HepG2 (cell line): ENCODE data around the gene GSAP. TPM values are rescaled to one million over a fixed set of nuclear protein-coding genes. Genes with fewer than 3 reads are reported as not detected.

Experiments used
- ATAC-seq: fragments of 200-7000 bp; cut with Tn5 transposase; 3 replicates; pipeline ENCODE4 v1.9.1; 2020; ENCODE audit warnings: mild to moderate bottlenecking, moderate library complexity
- BruUV-seq: library from RNA; stranded (reverse); fragments of 400-500 nt; replicated peaks from 2 replicates; lab custom pipeline; 2021; lab: Mats Ljungman, UMichigan
- CTCF ChIA-PET: fragments of 300-600 bp; formaldehyde crosslinking; extraction: SDS; loops from one replicate; lab custom pipeline; 2021; ENCODE audit warnings: low total read pairs, inconsistent platforms, low intra/inter-chr PET ratio; lab: Yijun Ruan, JAX
- POLR2A ChIA-PET: fragments of 350-600 bp; sonication (Branson Sonifier 250); formaldehyde crosslinking; loops from one replicate; lab custom pipeline; 2020; ENCODE audit warnings: antibody characterized with exemption, inconsistent platforms; lab: Yijun Ruan, JAX
- DNase-seq: peaks from one replicate; pipeline ENCODE4 v3.0.0-alpha.2; 2015; ENCODE audit warnings: low spot score
- FAIRE-seq: peaks from 3 replicates; lab custom pipeline; 2011; peaks lifted over from hg19 to GRCh38; lab: Jason Lieb, UNC
- H2AFZ ChIP-seq: one replicate; pipeline ENCODE4 v1.6.1; 2011; ENCODE audit warnings: low read length, inconsistent platforms
- H3K27ac ChIP-seq: fragments of 300-600 bp; 3 replicates; pipeline ENCODE4 v1.8.0; 2011; ENCODE audit warnings: mixed run types, mild to moderate bottlenecking, mixed read lengths, low read length, inconsistent platforms; ENCODE audit not compliant: insufficient read depth; ENCODE audit errors: extremely low read length
- H3K27me3 ChIP-seq, 2 experiments: fragments of 200-600 bp in 1 of 2; 2 replicates in 1 of 2; 3 replicates in 1 of 2; pipeline versions ENCODE4 v1.6.0 to v1.8.0; 2011; ENCODE audit warnings: low read length in 2 of 2, mild to moderate bottlenecking in 2 of 2, moderate library complexity in 2 of 2, inconsistent platforms in 1 of 2; ENCODE audit not compliant: insufficient read depth in 2 of 2, control insufficient read depth in 1 of 2
- H3K36me3 ChIP-seq, 2 experiments: fragments of 200-600 bp in 1 of 2; replicated peaks in 1 of 2; 2 replicates in 1 of 2; 3 replicates in 1 of 2; pipeline versions ENCODE4 v1.5.1 to v1.8.0; 2011; ENCODE audit warnings: low read length in 2 of 2, inconsistent platforms in 1 of 2; ENCODE audit not compliant: insufficient read depth in 2 of 2, control insufficient read depth in 1 of 2
- H3K4me1 ChIP-seq: 2 replicates; pipeline ENCODE4 v1.5.1; 2012; ENCODE audit warnings: low read length, inconsistent platforms; ENCODE audit not compliant: insufficient read depth
- H3K4me2 ChIP-seq: 2 replicates; pipeline ENCODE4 v1.6.0; 2011; ENCODE audit warnings: low read depth, low read length, inconsistent platforms
- H3K4me3 ChIP-seq, 3 experiments: fragments of 200-600 bp in 1 of 3; sonication (generic), shearing (Covaris generic) in 1 of 3; replicated peaks in 1 of 3; 2 replicates each; pipeline ENCODE4 v1.5.1; 2011 to 2016; ENCODE audit warnings: low read length in 3 of 3, inconsistent platforms in 2 of 3, low read depth in 2 of 3, mild to moderate bottlenecking in 2 of 3, control low read depth in 1 of 3, mixed read lengths in 1 of 3; ENCODE audit not compliant: insufficient read depth in 1 of 3
- H3K79me2 ChIP-seq: one replicate; pipeline ENCODE4 v1.6.1; 2011; ENCODE audit warnings: low read length, inconsistent platforms; ENCODE audit not compliant: insufficient read depth
- H3K9ac ChIP-seq: 2 replicates; pipeline ENCODE4 v1.6.0; 2011; ENCODE audit warnings: mild to moderate bottlenecking, low read depth, low read length, inconsistent platforms; ENCODE audit not compliant: insufficient read depth
- H3K9me3 ChIP-seq: 2 replicates; pipeline ENCODE4 v1.5.1; 2012; ENCODE audit warnings: mild to moderate bottlenecking, low read length
- H4K20me1 ChIP-seq: 2 replicates; pipeline ENCODE4 v1.6.0; 2011; ENCODE audit warnings: inconsistent platforms, mild to moderate bottlenecking, low read length, moderate library complexity; ENCODE audit not compliant: insufficient read depth
- DBP ChIP-seq: sonication (generic); formaldehyde crosslinking; IDR thresholded peaks from 2 replicates; pipeline ENCODE4 v1.4.0; 2020; ENCODE audit warnings: missing genetic modification reagents; ENCODE audit errors: not compliant biosample characterization
- GABPB1 ChIP-seq: IDR thresholded peaks from 2 replicates; pipeline ENCODE4 v1.6.1; 2016; ENCODE audit warnings: mild to moderate bottlenecking, missing genetic modification reagents, moderate library complexity, missing compliant biosample characterization
- HNF4G ChIP-seq, 2 experiments: sonication (generic) in 1 of 2; formaldehyde crosslinking in 1 of 2; IDR thresholded peaks; 2 replicates each; pipeline versions ENCODE4 v1.4.0 to v1.6.1; 2011 to 2020; ENCODE audit warnings: borderline replicate concordance in 2 of 2, low read depth in 2 of 2, mild to moderate bottlenecking in 2 of 2, low read length in 1 of 2, missing genetic modification reagents in 1 of 2, moderate library complexity in 1 of 2
- KDM4B ChIP-seq: sonication (generic); formaldehyde crosslinking; IDR thresholded peaks from 2 replicates; pipeline ENCODE4 v1.4.0; 2020; ENCODE audit warnings: missing genetic modification reagents
- STAG1 ChIP-seq: sonication (generic); formaldehyde crosslinking; IDR thresholded peaks from 2 replicates; pipeline ENCODE4 v1.4.0; 2020; ENCODE audit warnings: missing genetic modification reagents
- ZBTB4 ChIP-seq: sonication (generic); formaldehyde crosslinking; IDR thresholded peaks from 2 replicates; pipeline ENCODE4 v1.4.0; 2020; ENCODE audit warnings: missing genetic modification reagents, mild to moderate bottlenecking, borderline replicate concordance
- ZNF124 ChIP-seq: sonication (generic); formaldehyde crosslinking; IDR thresholded peaks from 2 replicates; pipeline ENCODE4 v1.4.0; 2020; ENCODE audit warnings: missing genetic modification reagents
- ZNF136 ChIP-seq: sonication (generic); formaldehyde crosslinking; IDR thresholded peaks from 2 replicates; pipeline ENCODE4 v1.8.1; 2022; ENCODE audit warnings: low read depth, mild to moderate bottlenecking, moderate library complexity, missing genetic modification reagents
- ZNF556 ChIP-seq: sonication (generic); formaldehyde crosslinking; IDR thresholded peaks from 2 replicates; pipeline ENCODE4 v1.4.0; 2020; ENCODE audit warnings: mild to moderate bottlenecking, missing genetic modification reagents, borderline replicate concordance
- ZNF800 ChIP-seq: sonication (generic); formaldehyde crosslinking; IDR thresholded peaks from 2 replicates; pipeline ENCODE4 v1.4.0; 2020; ENCODE audit warnings: missing genetic modification reagents
- ZNF891 ChIP-seq: sonication (generic); formaldehyde crosslinking; IDR thresholded peaks from 2 replicates; pipeline ENCODE4 v1.5.0; 2020; ENCODE audit warnings: mild to moderate bottlenecking, missing genetic modification reagents
- WGBS: methylation state at CpG from one replicate; pipeline ENCODE4 v1.1.6; 2017; ENCODE audit warnings: low lambda C conversion rate; 5-methylcytosine and 5-hydroxymethylcytosine counted together
- in situ Hi-C: cut with HindIII; loops from 2 replicates; pipeline ENCODE4 v1.10.0; 2017; ENCODE audit warnings: low pct_unique_long_range_greater_than_20kb; ENCODE audit not compliant: extremely low pct_ligation_motif_present
- intact Hi-C: fragments of 100-400 bp; cut with micrococcal nuclease; formaldehyde crosslinking; loops from one replicate; pipeline ENCODE4 v1.10.0; 2022; ENCODE audit not compliant: unreplicated experiment
- polyA plus RNA-seq, 8 experiments: library from polyadenylated mRNA; depleted of rRNA in 3 of 8; stranded (reverse) in 7 of 8; unstranded in 1 of 8; fragments of >200 nt; fragmentation: Illumina TruSeq in 4 of 8; extraction: Trizol in 4 of 8; gene quantifications; 2 replicates each; pipeline versions ENCODE4 v1.2.1 to v1.2.3, GENCODE V29; 2011 to 2016; ENCODE audit warnings: low read depth in 4 of 8, missing spikeins in 1 of 8, mixed read lengths in 1 of 8; ENCODE audit not compliant: insufficient read depth in 1 of 8
- total RNA-seq, 5 experiments: library from RNA; depleted of rRNA; stranded (reverse); fragments of >200 nt; fragmentation: Illumina TruSeq; extraction: Trizol; gene quantifications; 2 replicates each; pipeline ENCODE4 v1.2.3, GENCODE V29; 2016; ENCODE audit warnings: low read depth in 1 of 5

Gene GSAP
- total and polyA plus RNA-seq, 2 of the 13 experiments (the other 11 are each of a cell fraction or from before 2014, with no cell fraction given): 34.6 to 40.6 TPM

GRCh38 chr7:77293046-77293445 is 123.1 kb downstream of the GSAP start:
- Histone ChIP-seq H3K27ac (no peak overlapping the region), H3K4me1 (no peaks in the 10 kb centered on the region), H3K9me3 (no peaks in the 10 kb centered on the region), H3K79me2 (no peaks in the 10 kb centered on the region), H3K4me3 (no peak overlapping the region), H3K4me2 (no peak overlapping the region), H3K27me3 (no peaks in the 10 kb centered on the region), H2AFZ (no peak overlapping the region), H4K20me1 (no peaks in the 10 kb centered on the region), H3K9ac (no peak overlapping the region), H3K36me3 (no peaks in the 10 kb centered on the region)
- ChIA-PET POLR2A (no interaction called here), CTCF (no interaction called here)
- in situ Hi-C loops: no loop called here
- TF ChIP-seq STAG1 (CRISPR knock-in tag): peak; percentile 26
- no peak for TF ChIP-seq DBP
- ATAC-seq: peak; percentile 78
- DNase-seq: no peak
- intact Hi-C loops: no loop called here
- no peak for FAIRE-seq
- no TSS peak for BruUV-seq
- WGBS: 61% methylated on average over 3 of the region's 4 CpGs

GRCh38 chr7:77290425-77290824 is 125.7 kb downstream of the GSAP start:
- in situ Hi-C loops: no loop called here
- no TSS peak for BruUV-seq
- FAIRE-seq (no peak), DNase-seq (no peak), ATAC-seq (no peak)
- H3K27ac ChIP-seq: no peak overlapping the region
- no peaks in the 10 kb centered on the region for H3K36me3 ChIP-seq
- POLR2A ChIA-PET: no interaction called here
- H3K4me1 ChIP-seq: no peaks in the 10 kb centered on the region
- H2AFZ ChIP-seq: no peak overlapping the region
- no peaks in the 10 kb centered on the region for H3K27me3 ChIP-seq
- no peaks in the 10 kb centered on the region for H3K79me2 ChIP-seq
- H3K9me3 ChIP-seq: no peaks in the 10 kb centered on the region
- no peaks in the 10 kb centered on the region for H4K20me1 ChIP-seq
- H3K9ac ChIP-seq: no peak overlapping the region
- intact Hi-C loops: no loop called here
- H3K4me3 ChIP-seq: no peak overlapping the region
- H3K4me2 ChIP-seq: no peak overlapping the region
- CTCF ChIA-PET: no interaction called here
- no peak for TF ChIP-seq ZBTB4 (CRISPR knock-in tag)
- TF ChIP-seq ZNF136 (CRISPR knock-in tag): no peak
- no peak for TF ChIP-seq ZNF800
- no peak for TF ChIP-seq ZNF556
- TF ChIP-seq HNF4G (IDR thresholded peaks at IDR 0.05; ENCODE audit: borderline replicate concordance, low read depth, low read length): no peak
- no peak for TF ChIP-seq HNF4G (CRISPR knock-in tag; IDR thresholded peaks at IDR 0.05; ENCODE audit: borderline replicate concordance, low read depth)
- TF ChIP-seq GABPB1: no peak
- TF ChIP-seq ZNF124 (CRISPR knock-in tag): no peak
- TF ChIP-seq ZNF891: no peak
- no peak for TF ChIP-seq KDM4B
